ENCODE data around the gene ARHGAP29. TPM values are rescaled to one million over a fixed set of nuclear protein-coding genes. Genes with fewer than 3 reads are reported as not detected.

ARHGAP29 gene
- total RNA-seq, 1 donor from 2014 or later, result 35.1 TPM

DNA sequence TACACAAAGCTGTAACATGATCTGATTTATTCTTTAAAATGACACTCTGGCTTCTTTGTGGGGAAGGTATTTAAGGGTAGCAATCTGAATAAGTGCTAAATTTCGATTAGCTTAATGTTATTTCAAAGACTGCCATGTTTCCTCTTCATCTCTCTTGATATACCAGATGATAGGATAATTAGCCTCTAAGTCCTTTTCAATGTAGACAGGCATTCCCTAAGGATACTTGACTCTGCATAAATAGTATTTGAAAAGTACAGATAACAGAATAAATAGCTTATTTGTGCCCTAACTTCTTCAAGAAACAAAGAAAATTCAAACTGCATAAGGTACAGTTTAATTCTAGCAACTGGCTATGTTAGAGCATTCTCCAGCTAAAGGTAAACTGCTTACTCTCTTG is 46.2 kb downstream of the ARHGAP29 start:
- Histone ChIP-seq H3K36me3 (peaks cover 7 to 21% of the 10 kb centered on the region in 2 donors), H3K27ac (no peak overlapping the region), H3K27me3 (no peaks in the 10 kb centered on the region), H3K9me3 (no peaks in the 10 kb centered on the region), H3K4me1 (no peaks in the 10 kb centered on the region), H3K4me3 (no peak overlapping the region)
- DNase-seq (ENCODE audit: low spot score in 2 of 2), result no peak
- intact Hi-C loops (cut with DNase I), result no loop called here
- TF ChIP-seq, protein P1, sequence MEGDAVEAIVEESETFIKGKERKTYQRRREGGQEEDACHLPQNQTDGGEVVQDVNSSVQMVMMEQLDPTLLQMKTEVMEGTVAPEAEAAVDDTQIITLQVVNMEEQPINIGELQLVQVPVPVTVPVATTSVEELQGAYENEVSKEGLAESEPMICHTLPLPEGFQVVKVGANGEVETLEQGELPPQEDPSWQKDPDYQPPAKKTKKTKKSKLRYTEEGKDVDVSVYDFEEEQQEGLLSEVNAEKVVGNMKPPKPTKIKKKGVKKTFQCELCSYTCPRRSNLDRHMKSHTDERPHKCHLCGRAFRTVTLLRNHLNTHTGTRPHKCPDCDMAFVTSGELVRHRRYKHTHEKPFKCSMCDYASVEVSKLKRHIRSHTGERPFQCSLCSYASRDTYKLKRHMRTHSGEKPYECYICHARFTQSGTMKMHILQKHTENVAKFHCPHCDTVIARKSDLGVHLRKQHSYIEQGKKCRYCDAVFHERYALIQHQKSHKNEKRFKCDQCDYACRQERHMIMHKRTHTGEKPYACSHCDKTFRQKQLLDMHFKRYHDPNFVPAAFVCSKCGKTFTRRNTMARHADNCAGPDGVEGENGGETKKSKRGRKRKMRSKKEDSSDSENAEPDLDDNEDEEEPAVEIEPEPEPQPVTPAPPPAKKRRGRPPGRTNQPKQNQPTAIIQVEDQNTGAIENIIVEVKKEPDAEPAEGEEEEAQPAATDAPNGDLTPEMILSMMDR (IDR thresholded peaks at IDR 0.05), result no peak

DNA sequence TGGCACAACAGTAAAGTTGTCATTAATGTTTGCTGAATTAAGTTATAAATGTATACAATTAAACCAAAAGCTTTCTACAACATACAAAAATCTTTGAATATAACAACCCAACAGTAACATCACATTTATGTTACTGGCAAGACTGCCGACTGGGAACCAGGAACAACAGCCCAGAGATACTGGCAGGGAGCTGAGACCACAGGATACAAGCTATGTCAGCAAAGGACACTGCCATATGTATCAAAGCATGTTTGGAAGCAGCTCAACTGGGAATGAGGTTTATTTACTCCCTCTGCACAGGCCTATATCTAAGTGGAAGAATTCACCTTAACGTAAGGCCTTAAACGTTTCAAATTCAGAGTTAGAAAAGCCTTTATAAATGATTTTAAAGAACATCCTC is 50.4 kb downstream of the ARHGAP29 start:
- H3K9me3 ChIP-seq, result no peaks in the 10 kb centered on the region
- TF ChIP-seq, protein P1 (IDR thresholded peaks at IDR 0.05), result no peak
- no peak overlapping the region for H3K27ac ChIP-seq
- no peaks in the 10 kb centered on the region for H3K27me3 ChIP-seq
- intact Hi-C loops (cut with DNase I), result no loop called here
- no peak for DNase-seq (ENCODE audit: low spot score in 2 of 2)
- peaks cover 7 to 35% of the 10 kb centered on the region in 2 donors for H3K36me3 ChIP-seq
- H3K4me3 ChIP-seq, result no peak overlapping the region
- no peaks in the 10 kb centered on the region for H3K4me1 ChIP-seq

DNA sequence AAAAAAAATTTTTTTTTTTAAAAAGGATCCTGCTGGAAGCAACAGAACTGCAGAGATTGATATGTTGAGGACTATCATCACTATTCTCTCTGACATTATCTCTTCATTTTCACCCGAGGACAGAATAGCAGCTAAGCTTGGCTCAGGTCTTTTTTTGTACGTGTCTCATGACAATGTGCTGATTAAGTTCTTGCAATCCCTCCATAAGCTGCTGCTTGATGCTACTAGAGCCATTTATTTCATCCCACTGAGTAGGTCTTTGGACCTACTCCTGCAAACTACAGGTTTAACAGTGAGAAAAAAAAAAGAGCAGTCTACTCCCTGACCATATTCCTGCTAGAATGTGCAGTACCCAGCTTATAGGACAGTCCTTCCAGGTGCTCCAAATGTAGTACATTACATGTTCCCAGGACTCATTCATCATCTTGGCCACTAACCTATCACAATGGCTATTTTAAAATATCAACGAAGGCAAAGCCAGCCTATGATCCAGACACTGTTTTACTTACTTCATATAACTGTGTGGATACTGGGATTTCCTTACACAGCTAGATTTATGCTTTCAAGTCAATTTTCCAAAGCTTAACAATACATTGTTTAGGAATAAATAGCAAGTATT is 54.1 kb downstream of the ARHGAP29 start:
- Histone ChIP-seq H3K27me3 (no peaks in the 10 kb centered on the region), H3K9me3 (no peaks in the 10 kb centered on the region), H3K4me3 (no peak overlapping the region), H3K4me1 (no peaks in the 10 kb centered on the region), H3K36me3 (peaks cover 12 to 39% of the 10 kb centered on the region in 2 donors), H3K27ac (no peak overlapping the region)
- intact Hi-C loops (cut with DNase I), result no loop called here
- TF ChIP-seq, protein P1 (IDR thresholded peaks at IDR 0.05), result no peak
- DNase-seq (ENCODE audit: low spot score in 2 of 2), result no peak

DNA sequence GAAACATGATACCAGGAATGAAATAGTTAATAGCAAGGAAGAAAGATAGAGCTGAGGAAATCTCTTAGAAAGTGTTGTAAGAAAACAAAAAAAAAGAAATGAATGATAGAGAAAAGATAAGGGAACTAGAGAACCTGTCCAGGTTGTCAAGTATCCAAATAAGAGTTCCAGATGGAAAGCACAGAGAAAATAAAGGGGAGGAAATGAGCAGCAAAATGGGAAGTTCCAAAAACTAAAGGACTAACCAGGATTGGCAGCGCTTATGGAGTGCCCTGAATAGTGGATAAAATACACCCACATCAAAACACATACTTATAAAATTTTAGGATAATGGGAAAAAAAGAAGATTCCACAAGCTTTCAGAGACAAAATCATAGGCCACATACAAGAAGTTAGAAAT is 55.2 kb downstream of the ARHGAP29 start:
- no peaks in the 10 kb centered on the region for H3K4me1 ChIP-seq
- TF ChIP-seq, protein P1 (IDR thresholded peaks at IDR 0.05), result no peak
- peaks cover 16 to 42% of the 10 kb centered on the region in 2 donors for H3K36me3 ChIP-seq
- intact Hi-C loops (cut with DNase I), result no loop called here
- no peak overlapping the region for H3K27ac ChIP-seq
- DNase-seq (ENCODE audit: low spot score in 2 of 2), result no peak
- H3K9me3 ChIP-seq, result no peaks in the 10 kb centered on the region
- H3K4me3 ChIP-seq, result no peak overlapping the region
- no peaks in the 10 kb centered on the region for H3K27me3 ChIP-seq

DNA sequence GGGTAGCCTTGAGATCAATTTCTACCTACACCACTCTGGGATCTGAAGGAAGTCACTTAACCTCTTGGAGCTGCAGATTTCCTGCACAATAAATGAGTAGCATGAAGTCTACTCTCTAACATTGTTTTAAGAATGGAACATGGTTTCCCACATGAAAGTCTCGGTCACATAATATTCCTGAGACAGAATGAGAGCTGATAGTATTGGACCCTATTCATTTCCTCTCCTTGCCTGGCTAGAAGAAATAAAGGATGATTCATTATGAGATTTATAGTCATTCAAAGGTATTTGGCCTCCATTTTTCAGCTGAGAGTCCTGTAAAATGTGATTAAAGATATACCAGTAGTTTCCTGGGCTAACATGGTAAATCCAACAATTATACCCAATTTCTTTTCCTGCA is 56.7 kb downstream of the ARHGAP29 start:
- Histone ChIP-seq H3K27ac (no peak overlapping the region), H3K36me3 (peaks cover 26 to 56% of the 10 kb centered on the region in 2 donors)
- intact Hi-C loops (cut with DNase I), result no loop called here

More for the DNA sequence above, 56.7 kb downstream of the ARHGAP29 start:
- no peak for DNase-seq (ENCODE audit: low spot score in 2 of 2)
- H3K27me3 ChIP-seq, result no peaks in the 10 kb centered on the region
- H3K9me3 ChIP-seq, result no peaks in the 10 kb centered on the region
- H3K4me3 ChIP-seq, result no peak overlapping the region
- TF ChIP-seq, protein P1 (IDR thresholded peaks at IDR 0.05), result no peak
- no peaks in the 10 kb centered on the region for H3K4me1 ChIP-seq

Data from ascending aorta (tissue), 2 donors.